Heart right ventricle (tissue), 16 donors: Measurements from ENCODE around the gene SECTM1. TPM values are rescaled to one million over a fixed set of nuclear protein-coding genes. Genes with fewer than 3 reads are reported as not detected.
A peak's percentile ranks its signal among the peaks of the same experiment; 100 is the strongest.

ENCODE experiments used
- ATAC-seq, 8 donors: fragments of 200-7000 bp; cut with Tn5 transposase; one replicate each; pipeline ENCODE4 v1.9.1; 2020; ENCODE audit warnings: mild to moderate bottlenecking in 8 of 8, moderate library complexity in 8 of 8, moderate number of reproducible peaks in 1 of 8
- DNase-seq, 2 donors: peaks; one replicate each; pipeline ENCODE4 v3.0.0-alpha.2; 2020
- H3K27ac ChIP-seq, 10 donors: fragments of 200-600 bp; sonication (generic) in 2 of 10; one replicate each; pipeline versions ENCODE4 v1.5.0 to v1.8.0; 2020 to 2022; ENCODE audit warnings: mild to moderate bottlenecking in 3 of 10
- H3K27me3 ChIP-seq, 7 donors: fragments of 200-600 bp; one replicate each; pipeline ENCODE4 v1.8.0; 2021 to 2022; ENCODE audit warnings: mild to moderate bottlenecking in 2 of 7
- H3K36me3 ChIP-seq, 9 donors: fragments of 200-600 bp; sonication (generic) in 1 of 9; one replicate each; pipeline versions ENCODE4 v1.5.0 to v1.8.0; 2020 to 2022; ENCODE audit warnings: mild to moderate bottlenecking in 2 of 9
- H3K4me1 ChIP-seq, 9 donors: fragments of 200-600 bp; sonication (generic) in 1 of 9; one replicate each; pipeline versions ENCODE4 v1.5.0 to v1.8.0; 2020 to 2022; ENCODE audit warnings: mild to moderate bottlenecking in 4 of 9
- H3K4me3 ChIP-seq, 10 donors: fragments of 200-600 bp; sonication (generic) in 2 of 10; one replicate each; pipeline versions ENCODE4 v1.5.0 to v1.8.0; 2020 to 2022; ENCODE audit warnings: mild to moderate bottlenecking in 7 of 10, moderate library complexity in 2 of 10
- H3K9me3 ChIP-seq, 11 donors: fragments of 200-600 bp in 10 of 11; sonication (generic) in 2 of 11; one replicate each; pipeline versions ENCODE4 v1.5.0 to v1.8.0; 2013 to 2022; ENCODE audit warnings: mild to moderate bottlenecking in 2 of 11, control low read depth in 1 of 11, moderate library complexity in 1 of 11
- WGBS, 2 donors: extraction: QIAGEN DNeasy Blood & Tissue Kit; methylation state at CpG; one replicate each; pipeline ENCODE4 v1.1.7; 2013; ENCODE audit warnings: inconsistent platforms in 1 of 2; 5-methylcytosine and 5-hydroxymethylcytosine counted together
- intact Hi-C, 10 donors: fragments of 100-400 bp; cut with DNase I; formaldehyde crosslinking; loops; one replicate each; pipeline versions ENCODE4 v1.11.1 to v1.14.2; 2022
- polyA plus RNA-seq, 2 donors: library from polyadenylated mRNA; stranded (reverse); fragments of 200-250 nt; gene quantifications; one replicate each; pipeline ENCODE4 v1.2.3, GENCODE V29; 2013
- total RNA-seq, 10 donors: library from RNA; stranded (reverse); fragmentation: NEBNext Ultra II Directional in 3 of 10; extraction: Animal tissue kit (Norgen Biotek cat#: 25700) in 3 of 10; gene quantifications; one replicate each; pipeline versions ENCODE4 v1.2.1 to v1.2.4, GENCODE V29; 2021 to 2023
- TF ChIP-seq, protein P1 (sequence below), 9 donors: fragments of 200-600 bp; sonication (generic) in 2 of 9; IDR thresholded peaks; one replicate each; pipeline versions ENCODE4 v1.5.0 to v1.8.0; 2021 to 2022; ENCODE audit warnings: antibody characterized with exemption in 9 of 9, mild to moderate bottlenecking in 5 of 9, moderate library complexity in 1 of 9
- donor health status: Arrhythmogenic right ventricular cardiomyopathy.
- donor health status: ischemic (EF 13 %, LVEDD 7.1; RV severe dilation, severe dysfunction).
- donor health status: healthy with polysubstance abuse.
- donor health status: DM: no; HTN: yes; CAD: no.
- donor health status: DM: no; HTN: no; CAD: no.
- donor health status: ischemic (EF 25% LVEDD 6.9; RV normal size, moderate dysfunction).
- donor health status: ischemic (EF 25% LVEDD 5.7; RV mildly dilated, moderate dysfunction).
- donor health status: healthy.
- donor health status: DM: yes; HTN: yes; CAD: no.
- donor health status: Ischemic cardiomyopathy.
- donor health status: ischemic (EF 35%, LVEDD 5.7; RV mildly dilated, moderate dysfunction).
- donor health status: nonischemic (EF 11% LVEDD 7.7; RV severe dilation, severe dysfunction).
- donor health status: DM: yes; HTN: yes; CAD: no.
- donor health status: PGD.
- donor health status: ischemic (EF 29% LVEDD 5.4; RV normal size, mild dysfunction).
- donor health status: nonischemic (EF 23%, LVEDD 6.1; RV moderate dilation, normal function).

SECTM1 gene
- total and polyA plus RNA-seq, 12 donors = 1.7 to 29.9 (median 3.6) TPM

DNA sequence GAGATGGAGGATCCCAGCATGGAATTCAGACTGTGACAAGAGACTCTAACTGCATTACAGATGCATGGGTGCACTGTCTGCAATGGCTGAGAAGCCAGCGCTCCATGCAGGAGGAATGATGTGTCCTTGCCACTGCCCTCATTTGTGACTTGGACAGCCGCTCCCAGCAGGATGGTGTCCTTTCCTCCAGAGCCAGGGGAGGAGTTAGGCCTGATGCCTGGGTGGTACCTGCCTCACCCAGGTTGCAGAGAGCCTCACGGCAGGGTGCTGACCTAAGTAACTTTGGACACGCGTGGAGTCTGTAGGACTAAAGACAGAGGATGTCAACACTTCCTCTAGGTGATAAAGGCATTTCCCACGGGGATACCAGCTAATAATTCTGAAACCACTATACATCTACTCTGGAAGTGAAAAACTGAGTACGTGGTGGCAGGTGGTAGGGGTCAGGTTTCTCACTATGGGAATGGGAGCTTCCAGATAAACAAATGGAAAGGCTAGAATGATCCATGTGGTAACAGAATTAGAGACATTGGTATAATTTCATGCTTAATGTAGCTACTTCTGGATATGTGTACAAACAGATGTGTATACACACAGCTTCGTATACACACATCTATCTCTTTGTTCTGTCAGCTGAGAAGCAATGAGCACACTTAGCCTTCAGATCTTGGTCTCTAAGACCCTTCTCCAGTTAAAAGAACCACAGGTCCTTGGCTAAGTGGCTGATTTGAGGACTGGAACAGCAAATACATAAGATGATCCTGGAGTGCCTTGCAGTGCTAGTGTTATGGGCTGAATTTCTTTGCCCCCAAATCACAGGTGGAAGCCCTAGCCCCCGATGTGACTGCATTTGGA lies 46.3 kb downstream of the SECTM1 start:
- Histone ChIP-seq H3K4me3 (no peak overlapping the region), H3K9me3 (no peaks in the 10 kb centered on the region), H3K27ac (peak overlapping the region; percentile 38 to 93 (median 72)), H3K36me3 (no peaks in the 10 kb centered on the region), H3K4me1 (peaks cover 12 to 49% (median 35%) of the 10 kb centered on the region in 9 donors), H3K27me3 (no peaks in the 10 kb centered on the region)
- no peak for DNase-seq
- TF ChIP-seq, protein P1, sequence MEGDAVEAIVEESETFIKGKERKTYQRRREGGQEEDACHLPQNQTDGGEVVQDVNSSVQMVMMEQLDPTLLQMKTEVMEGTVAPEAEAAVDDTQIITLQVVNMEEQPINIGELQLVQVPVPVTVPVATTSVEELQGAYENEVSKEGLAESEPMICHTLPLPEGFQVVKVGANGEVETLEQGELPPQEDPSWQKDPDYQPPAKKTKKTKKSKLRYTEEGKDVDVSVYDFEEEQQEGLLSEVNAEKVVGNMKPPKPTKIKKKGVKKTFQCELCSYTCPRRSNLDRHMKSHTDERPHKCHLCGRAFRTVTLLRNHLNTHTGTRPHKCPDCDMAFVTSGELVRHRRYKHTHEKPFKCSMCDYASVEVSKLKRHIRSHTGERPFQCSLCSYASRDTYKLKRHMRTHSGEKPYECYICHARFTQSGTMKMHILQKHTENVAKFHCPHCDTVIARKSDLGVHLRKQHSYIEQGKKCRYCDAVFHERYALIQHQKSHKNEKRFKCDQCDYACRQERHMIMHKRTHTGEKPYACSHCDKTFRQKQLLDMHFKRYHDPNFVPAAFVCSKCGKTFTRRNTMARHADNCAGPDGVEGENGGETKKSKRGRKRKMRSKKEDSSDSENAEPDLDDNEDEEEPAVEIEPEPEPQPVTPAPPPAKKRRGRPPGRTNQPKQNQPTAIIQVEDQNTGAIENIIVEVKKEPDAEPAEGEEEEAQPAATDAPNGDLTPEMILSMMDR (IDR thresholded peaks at IDR 0.05) = no peak
- intact Hi-C loops = no loop called here
- ATAC-seq = no peak
- 69 to 72% methylated on average over 9 of the region's 9 CpGs for WGBS, 2 donors

DNA sequence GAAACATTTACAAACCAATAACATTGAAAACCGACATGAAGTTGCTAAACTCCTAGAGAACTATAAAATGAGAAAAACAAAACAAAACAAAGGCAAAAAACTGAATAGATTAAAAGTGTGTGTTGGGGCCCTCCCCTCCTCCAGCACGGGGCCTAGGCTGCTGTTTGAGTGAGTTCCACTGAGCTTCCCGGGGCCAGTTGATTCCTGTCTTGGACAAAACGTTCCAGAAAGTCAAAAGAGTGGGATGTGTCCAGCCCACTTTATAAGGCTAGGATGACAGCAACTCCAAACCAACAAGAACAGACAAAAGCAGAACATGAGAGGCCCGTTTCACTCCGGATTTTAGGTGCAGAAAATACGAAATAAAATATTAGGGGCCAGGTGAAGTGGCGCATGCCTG lies 48.4 kb downstream of the SECTM1 start:
- TF ChIP-seq, protein P1 (IDR thresholded peaks at IDR 0.05) = no peak
- peak overlapping the region in 2 of 10 donors; percentile 9 to 32 for H3K27ac ChIP-seq
- no peaks in the 10 kb centered on the region for H3K27me3 ChIP-seq
- no peak overlapping the region for H3K4me3 ChIP-seq
- H3K9me3 ChIP-seq = no peaks in the 10 kb centered on the region
- H3K4me1 ChIP-seq = peaks cover 8 to 40% (median 32%) of the 10 kb centered on the region in 9 donors
- WGBS, 2 donors = 60 to 67% methylated on average over 8 of the region's 8 CpGs
- no peak for DNase-seq
- intact Hi-C loops = no loop called here
- no peak for ATAC-seq
- no peaks in the 10 kb centered on the region for H3K36me3 ChIP-seq

DNA sequence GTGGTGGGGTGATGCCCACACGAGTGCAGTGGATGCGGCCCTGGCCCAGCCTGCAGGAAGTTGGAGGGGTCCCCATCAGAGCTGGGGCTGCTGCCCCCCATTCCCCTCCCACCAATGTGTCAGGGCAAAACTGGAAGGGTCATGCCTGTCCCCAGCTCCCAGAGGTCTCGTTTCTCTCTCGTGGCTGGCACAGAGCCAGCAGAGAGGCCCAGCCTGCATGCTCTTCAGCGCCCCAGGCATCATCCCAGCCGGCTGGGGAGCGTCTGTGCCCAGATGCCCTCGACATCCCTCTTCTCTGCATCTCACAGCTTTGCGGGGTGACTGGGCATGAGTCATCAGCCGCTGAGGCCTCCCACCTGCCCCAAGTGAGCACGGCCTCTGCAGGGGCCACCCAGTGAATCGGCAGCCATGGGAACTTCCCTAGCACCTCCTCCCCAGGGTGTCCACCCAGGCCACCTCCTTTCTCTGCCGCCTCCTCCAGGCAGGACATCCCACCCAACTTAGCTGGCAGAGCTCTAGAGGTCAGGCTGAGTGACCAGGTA lies 50.3 kb downstream of the SECTM1 start:
- peaks cover 2 to 42% (median 15%) of the 10 kb centered on the region in 9 donors for H3K4me1 ChIP-seq

More for the DNA sequence above, 50.3 kb downstream of the SECTM1 start:
- no peaks in the 10 kb centered on the region for H3K9me3 ChIP-seq
- TF ChIP-seq, protein P1 (IDR thresholded peaks at IDR 0.05) = no peak
- intact Hi-C loops = no loop called here
- no peak overlapping the region for H3K4me3 ChIP-seq
- DNase-seq (no peak), ATAC-seq (no peak)
- no peaks in the 10 kb centered on the region for H3K36me3 ChIP-seq
- H3K27me3 ChIP-seq = no peaks in the 10 kb centered on the region
- 42 to 44% methylated on average over 13 of the region's 13 CpGs for WGBS, 2 donors
- no peak overlapping the region for H3K27ac ChIP-seq
